Glutamatergic neuron (in vitro differentiated cells): Measurements from ENCODE around the gene PLXDC2. TPM values are rescaled to one million over a fixed set of nuclear protein-coding genes. Genes with fewer than 3 reads are reported as not detected.
A peak's percentile ranks its signal among the peaks of the same experiment; 100 is the strongest.
"Not testable (repeated sequence)": the region's sequence is repeated elsewhere in the genome, so short reads cannot be mapped to it uniquely, and the experiment has no call there.

Experiments
- DNase-seq: peaks from one replicate; pipeline ENCODE4 v3.0.0; 2022
- H3K27ac Mint-ChIP-seq: one replicate; pipeline ENCODE4 v1.8.0; 2020; ENCODE audit warnings: mild to moderate bottlenecking, mixed read lengths, inconsistent platforms; ENCODE audit not compliant: unreplicated experiment
- H3K27me3 Mint-ChIP-seq: one replicate; pipeline ENCODE4 v1.8.0; 2020; ENCODE audit warnings: mild to moderate bottlenecking, moderate library complexity, mixed read lengths, inconsistent platforms; ENCODE audit not compliant: unreplicated experiment
- H3K36me3 Mint-ChIP-seq: one replicate; pipeline ENCODE4 v1.8.0; 2020; ENCODE audit warnings: mild to moderate bottlenecking, mixed read lengths, inconsistent platforms; ENCODE audit not compliant: unreplicated experiment
- H3K4me1 Mint-ChIP-seq: one replicate; pipeline ENCODE4 v1.8.0; 2020; ENCODE audit warnings: mild to moderate bottlenecking, low read depth, mixed read lengths, inconsistent platforms; ENCODE audit not compliant: unreplicated experiment
- H3K4me3 Mint-ChIP-seq: one replicate; pipeline ENCODE4 v1.8.0; 2020; ENCODE audit warnings: mild to moderate bottlenecking, mixed read lengths, inconsistent platforms; ENCODE audit not compliant: unreplicated experiment
- H3K9me3 Mint-ChIP-seq: one replicate; pipeline ENCODE4 v1.8.0; 2020; ENCODE audit warnings: mild to moderate bottlenecking, moderate library complexity, mixed read lengths, inconsistent platforms; ENCODE audit not compliant: unreplicated experiment
- CTCF ChIP-seq: fragments of 200-600 bp; sonication (generic); IDR thresholded peaks from one replicate; pipeline ENCODE4 v1.5.0; 2021; ENCODE audit not compliant: partially characterized antibody, unreplicated experiment
- long read RNA-seq: library from polyadenylated mRNA; unstranded; transcript quantifications from one replicate; pipeline ENCODE4 v2.0.0, GENCODE V29; 2020; ENCODE audit not compliant: unreplicated experiment
- total RNA-seq: library from RNA; stranded (reverse); fragmentation: NEBNext Ultra II Directional; extraction: Animal tissue kit (Norgen Biotek cat#: 25700); gene quantifications from one replicate; pipeline ENCODE4 v1.2.1, GENCODE V29; 2021; ENCODE audit not compliant: unreplicated experiment

Gene PLXDC2
- 3.9 TPM for total RNA-seq
- long read RNA-seq, partial matches to known transcripts, result 0 of 2 reads
- long read RNA-seq, other reads (novel, unspliced or antisense), result 2 of 2 reads

DNA sequence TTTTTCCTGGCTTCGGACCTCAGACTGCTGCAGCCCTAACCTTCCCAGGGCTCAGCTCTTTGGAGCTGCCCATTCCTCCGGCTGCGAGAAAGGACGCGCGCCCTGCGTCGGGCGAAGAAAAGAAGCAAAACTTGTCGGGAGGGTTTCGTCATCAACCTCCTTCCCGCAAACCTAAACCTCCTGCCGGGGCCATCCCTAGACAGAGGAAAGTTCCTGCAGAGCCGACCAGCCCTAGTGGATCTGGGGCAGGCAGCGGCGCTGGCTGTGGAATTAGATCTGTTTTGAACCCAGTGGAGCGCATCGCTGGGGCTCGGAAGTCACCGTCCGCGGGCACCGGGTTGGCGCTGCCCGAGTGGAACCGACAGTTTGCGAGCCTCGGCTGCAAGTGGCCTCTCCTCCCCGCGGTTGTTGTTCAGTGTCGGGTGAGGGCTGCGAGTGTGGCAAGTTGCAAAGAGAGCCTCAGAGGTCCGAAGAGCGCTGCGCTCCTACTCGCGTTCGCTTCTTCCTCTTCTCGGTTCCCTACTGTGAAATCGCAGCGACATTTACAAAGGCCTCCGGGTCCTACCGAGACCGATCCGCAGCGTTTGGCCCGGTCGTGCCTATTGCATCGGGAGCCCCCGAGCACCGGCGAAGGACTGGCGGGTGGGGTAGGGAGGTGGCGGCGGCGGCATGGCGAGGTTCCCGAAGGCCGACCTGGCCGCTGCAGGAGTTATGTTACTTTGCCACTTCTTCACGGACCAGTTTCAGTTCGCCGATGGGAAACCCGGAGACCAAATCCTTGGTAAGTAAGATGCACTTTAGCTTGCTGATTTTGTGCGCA lies at the start of gene PLXDC2:
TSS of gene PLXDC2 (plus strand) at position 22 of the 820 bp plus-strand sequence.
- H3K27me3 Mint-ChIP-seq, result peaks cover 8% of the 10 kb centered on the region
- peak; percentile 52 for DNase-seq
- no peak for TF ChIP-seq CTCF

GRCh38 chr10:19767876-19768275 lies 48.4 kb upstream of the PLXDC2 start:
- Mint-ChIP-seq H3K4me3 (no peak overlapping the region), H3K4me1 (no peaks in the 10 kb centered on the region), H3K27me3 (peaks cover 1% of the 10 kb centered on the region), H3K36me3 (no peaks in the 10 kb centered on the region), H3K27ac (no peak overlapping the region), H3K9me3 (no peaks in the 10 kb centered on the region)
- no peak for TF ChIP-seq CTCF
- DNase-seq, result no peak

More for the DNA sequence above, at the start of gene PLXDC2:
- Mint-ChIP-seq H3K27ac (peak within 1 kb of the TSS; percentile 68), H3K4me3 (peak within 1 kb of the TSS; percentile 94), H3K9me3 (no peaks in the 10 kb centered on the region), H3K4me1 (peaks cover 4% of the 10 kb centered on the region), H3K36me3 (no peaks in the 10 kb centered on the region)

- not testable (repeated sequence) for H3K27me3 Mint-ChIP-seq, H3K36me3 Mint-ChIP-seq, H3K9me3 Mint-ChIP-seq, H3K4me1 Mint-ChIP-seq, DNase-seq, H3K4me3 Mint-ChIP-seq, H3K27ac Mint-ChIP-seq
Measured at GRCh38 chr10:19769826-19770225, 46.4 kb upstream of the PLXDC2 start.

DNA sequence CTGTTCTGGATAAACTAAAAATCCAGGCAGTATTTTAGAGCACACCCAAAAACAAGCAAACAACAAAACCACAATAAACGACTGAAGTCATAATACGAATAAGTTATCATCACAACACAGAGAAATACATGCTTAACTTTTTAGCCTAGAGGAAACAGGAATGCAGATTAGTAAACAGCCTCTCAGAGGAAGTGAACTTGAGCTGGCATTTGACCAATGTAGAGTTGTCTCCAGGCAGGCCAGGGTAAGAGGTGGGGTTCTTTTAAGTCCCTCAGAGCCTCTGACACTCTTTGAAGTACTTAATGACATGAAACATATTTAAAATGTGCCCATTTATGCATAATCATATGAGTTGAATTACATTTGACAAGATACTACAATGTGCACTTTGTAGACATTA lies 43.3 kb upstream of the PLXDC2 start:
- no peak for DNase-seq
- no peak for TF ChIP-seq CTCF
- no peak overlapping the region for H3K27ac Mint-ChIP-seq
- no peaks in the 10 kb centered on the region for H3K36me3 Mint-ChIP-seq
- peaks cover 1% of the 10 kb centered on the region for H3K27me3 Mint-ChIP-seq
- no peaks in the 10 kb centered on the region for H3K9me3 Mint-ChIP-seq
- no peak overlapping the region for H3K4me3 Mint-ChIP-seq
- no peaks in the 10 kb centered on the region for H3K4me1 Mint-ChIP-seq

DNA sequence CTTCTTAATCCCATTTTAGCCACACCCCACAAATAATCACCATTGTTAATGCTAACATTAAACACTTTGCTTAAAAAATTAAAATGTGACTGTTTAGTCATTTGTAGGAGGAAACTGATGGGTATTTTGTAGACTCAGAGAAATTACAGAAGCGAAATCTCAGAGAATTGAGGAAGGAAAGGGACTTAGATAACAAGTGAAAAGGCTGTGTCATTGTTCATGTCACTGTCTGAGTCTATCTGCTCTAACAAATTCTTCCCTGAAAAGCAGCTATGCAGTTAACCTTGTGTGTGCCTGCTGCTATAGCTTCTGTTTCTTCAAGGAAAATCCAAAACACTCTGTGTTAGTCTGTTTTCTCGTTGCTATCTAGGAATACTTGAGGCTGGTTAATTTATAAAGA lies 40.9 kb upstream of the PLXDC2 start:
- H3K27ac Mint-ChIP-seq, result no peak overlapping the region
- H3K9me3 Mint-ChIP-seq, result no peaks in the 10 kb centered on the region
- H3K36me3 Mint-ChIP-seq, result no peaks in the 10 kb centered on the region
- peaks cover 1% of the 10 kb centered on the region for H3K27me3 Mint-ChIP-seq
- DNase-seq, result no peak
- H3K4me1 Mint-ChIP-seq, result no peaks in the 10 kb centered on the region
- no peak for TF ChIP-seq CTCF
- H3K4me3 Mint-ChIP-seq, result no peak overlapping the region
